Activated B cell treated with CpG ODN at 0.5 μM for 24 hours (primary cell): ENCODE data around the gene OTOA. TPM values are rescaled to one million over a fixed set of nuclear protein-coding genes. Genes with fewer than 3 reads are reported as not detected.
A peak's percentile ranks its signal among the peaks of the same experiment; 100 is the strongest.

Source experiments
- ATAC-seq: fragments of 200-7000 bp; cut with Tn5 transposase; one replicate; pipeline ENCODE4 v1.10.0; 2021; ENCODE audit warnings: low read depth, mild to moderate bottlenecking, moderate library complexity
- CTCF ChIA-PET: fragments of 350-600 bp; sonication (Branson Sonifier 250); formaldehyde crosslinking; loops from one replicate; lab custom pipeline; 2021; ENCODE audit warnings: antibody characterized with exemption; lab: Charles Lee
- POLR2A ChIA-PET: fragments of 350-600 bp; sonication (Branson Sonifier 250); formaldehyde crosslinking; loops from one replicate; lab custom pipeline; 2021; ENCODE audit warnings: antibody characterized with exemption; lab: Charles Lee
- DNase-seq: peaks from one replicate; pipeline ENCODE4 v3.0.0; 2022
- H3K27ac Mint-ChIP-seq: one replicate; pipeline ENCODE4 v1.8.0; 2020; ENCODE audit warnings: mixed read lengths
- H3K27me3 Mint-ChIP-seq: one replicate; pipeline ENCODE4 v1.8.0; 2021; ENCODE audit warnings: mixed read lengths
- H3K36me3 Mint-ChIP-seq: one replicate; pipeline ENCODE4 v1.8.0; 2021; ENCODE audit warnings: low read depth, mixed read lengths
- H3K4me1 Mint-ChIP-seq: one replicate; pipeline ENCODE4 v1.8.0; 2021; ENCODE audit warnings: mixed read lengths
- H3K4me3 Mint-ChIP-seq: one replicate; pipeline ENCODE4 v1.8.0; 2020; ENCODE audit warnings: mild to moderate bottlenecking, mixed read lengths
- H3K9me3 Mint-ChIP-seq: one replicate; pipeline ENCODE4 v1.8.0; 2020; ENCODE audit warnings: mixed read lengths
- CTCF ChIP-seq: fragments of 200-600 bp; IDR thresholded peaks from one replicate; pipeline ENCODE4 v1.8.0; 2022; ENCODE audit warnings: antibody characterized with exemption, mild to moderate bottlenecking
- intact Hi-C: fragments of 100-400 bp; cut with micrococcal nuclease; formaldehyde crosslinking; loops from one replicate; pipeline ENCODE4 v1.15.1; 2024
- total RNA-seq: library from RNA; stranded (reverse); gene quantifications from 2 replicates; pipeline ENCODE4 v1.2.3, GENCODE V29; 2022

Gene OTOA
- total RNA-seq, 1 donor from 2014 or later: 0.60 TPM

DNA sequence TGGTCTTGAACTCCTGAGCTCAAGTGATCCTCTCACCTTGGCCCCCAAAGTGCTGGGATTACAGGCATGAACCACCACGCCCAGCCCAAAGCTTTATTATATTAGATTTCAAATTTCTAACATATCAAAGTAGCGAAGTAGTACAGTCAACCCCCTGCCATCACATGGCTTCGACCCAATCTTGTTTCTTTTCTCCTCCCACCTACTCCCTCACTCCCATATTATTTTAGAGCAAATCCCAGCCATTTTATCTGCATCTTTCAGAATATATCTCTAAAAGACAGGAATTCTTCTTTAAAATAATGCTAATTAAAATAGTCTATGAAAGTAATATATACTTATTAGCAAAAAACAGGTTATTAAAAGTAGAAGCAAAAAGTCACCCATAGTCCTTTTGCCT is 12.3 kb upstream of the OTOA start:
- no peak for ATAC-seq
- peak overlapping the region; percentile 38 for H3K4me3 Mint-ChIP-seq
- DNase-seq: no peak
- peaks cover 16% of the 10 kb centered on the region for H3K36me3 Mint-ChIP-seq
- peaks cover 87% of the 10 kb centered on the region for H3K4me1 Mint-ChIP-seq
- no peaks in the 10 kb centered on the region for H3K27me3 Mint-ChIP-seq
- H3K27ac Mint-ChIP-seq: no peak overlapping the region
- intact Hi-C loops: no loop called here
- no peaks in the 10 kb centered on the region for H3K9me3 Mint-ChIP-seq
- TF ChIP-seq CTCF: no peak
- CTCF ChIA-PET: no interaction called here
- POLR2A ChIA-PET: no interaction called here

- peaks cover 87% of the 10 kb centered on the region for H3K4me1 Mint-ChIP-seq
- ATAC-seq (no peak), DNase-seq (no peak)
- ChIA-PET POLR2A (no interaction called here), CTCF (interaction anchor here (0.6 kb wide), 1 partner anchor 20 kb away, joined by 3 read pairs; no protein-coding TSS in a partner anchor)
- no peak for TF ChIP-seq CTCF
- peak within 1 kb of the TSS; percentile 38 for H3K4me3 Mint-ChIP-seq
- H3K27me3 Mint-ChIP-seq: no peaks in the 10 kb centered on the region
- H3K27ac Mint-ChIP-seq: no peak within 1 kb of the TSS
- H3K36me3 Mint-ChIP-seq: peaks cover 16% of the 10 kb centered on the region
- intact Hi-C loops: no loop called here
- H3K9me3 Mint-ChIP-seq: no peaks in the 10 kb centered on the region
Observed at GRCh38 chr16:21652453-21652852, 11.3 kb upstream of the OTOA start, which contains the start of gene IGSF6. IGSF6 (minus strand) TSS chr16:21652608; CDS start chr16:21652598, 10 bp downstream.

DNA sequence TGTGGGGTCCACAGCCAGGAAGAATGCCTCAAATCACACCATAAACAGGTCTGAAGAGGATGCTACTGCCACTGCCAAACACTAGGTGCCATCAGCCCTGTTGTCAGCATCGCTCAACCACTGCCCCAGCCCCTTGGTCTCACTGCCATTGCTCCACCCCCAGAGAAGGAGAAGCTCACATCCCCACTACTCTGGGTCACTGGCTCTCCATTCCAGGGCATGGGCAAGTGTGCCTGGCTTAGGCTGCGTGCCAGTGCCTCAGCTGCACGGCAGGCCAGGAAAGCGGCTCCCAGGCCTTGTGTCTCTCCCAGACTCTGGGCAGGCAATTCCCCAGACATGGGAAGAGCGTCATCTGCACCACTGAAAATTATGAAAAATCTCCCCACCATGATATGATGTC is 10.2 kb upstream of the OTOA start:
- Mint-ChIP-seq H3K4me1 (peaks cover 87% of the 10 kb centered on the region), H3K4me3 (no peak overlapping the region), H3K9me3 (no peaks in the 10 kb centered on the region), H3K27ac (no peak overlapping the region), H3K36me3 (peaks cover 16% of the 10 kb centered on the region), H3K27me3 (no peaks in the 10 kb centered on the region)
- ChIA-PET POLR2A (interaction anchor here (0.6 kb wide), 1 partner anchor 594 kb away, joined by 8 read pairs; no protein-coding TSS in a partner anchor), CTCF (interaction anchor here (5.1 kb wide), 1 partner anchor 10 kb away, joined by 98 read pairs; no protein-coding TSS in a partner anchor)
- intact Hi-C loops: no loop called here
- ATAC-seq: no peak
- TF ChIP-seq CTCF: no peak
- no peak for DNase-seq

GRCh38 chr16:21654466-21654865 is 9.3 kb upstream of the OTOA start:
- DNase-seq: no peak
- Mint-ChIP-seq H3K27me3 (no peaks in the 10 kb centered on the region), H3K27ac (no peak overlapping the region), H3K9me3 (no peaks in the 10 kb centered on the region), H3K4me1 (peaks cover 89% of the 10 kb centered on the region), H3K4me3 (no peak overlapping the region), H3K36me3 (peaks cover 16% of the 10 kb centered on the region)
- CTCF ChIA-PET: interaction anchor here (5.1 kb wide), 1 partner anchor 11 kb away, joined by 98 read pairs; no protein-coding TSS in a partner anchor
- POLR2A ChIA-PET: interaction anchor here (3.3 kb wide), 1 partner anchor 9 kb away, joined by 34 read pairs; no protein-coding TSS in a partner anchor
- intact Hi-C loops: no loop called here
- no peak for TF ChIP-seq CTCF
- ATAC-seq: no peak

GRCh38 chr16:21654881-21655280 is 8.9 kb upstream of the OTOA start:
- ChIA-PET CTCF (interaction anchor here (5.1 kb wide), 1 partner anchor 12 kb away, joined by 98 read pairs; no protein-coding TSS in a partner anchor), POLR2A (interaction anchor here (3.3 kb wide), 1 partner anchor 9 kb away, joined by 34 read pairs; no protein-coding TSS in a partner anchor)
- ATAC-seq (no peak), DNase-seq (no peak)
- no peak for TF ChIP-seq CTCF
- peak overlapping the region; percentile 8 for H3K27ac Mint-ChIP-seq
- peaks cover 16% of the 10 kb centered on the region for H3K36me3 Mint-ChIP-seq
- H3K4me1 Mint-ChIP-seq: peaks cover 90% of the 10 kb centered on the region
- H3K9me3 Mint-ChIP-seq: no peaks in the 10 kb centered on the region
- intact Hi-C loops: loop anchor here (5.0 kb wide), 2 partner anchors 297 to 537 kb away; partner anchors contain the start of gene UQCRC2
- H3K27me3 Mint-ChIP-seq: no peaks in the 10 kb centered on the region
- no peak overlapping the region for H3K4me3 Mint-ChIP-seq
